ENCODE results near the gene KDM2B.

Gene KDM2B

DNA sequence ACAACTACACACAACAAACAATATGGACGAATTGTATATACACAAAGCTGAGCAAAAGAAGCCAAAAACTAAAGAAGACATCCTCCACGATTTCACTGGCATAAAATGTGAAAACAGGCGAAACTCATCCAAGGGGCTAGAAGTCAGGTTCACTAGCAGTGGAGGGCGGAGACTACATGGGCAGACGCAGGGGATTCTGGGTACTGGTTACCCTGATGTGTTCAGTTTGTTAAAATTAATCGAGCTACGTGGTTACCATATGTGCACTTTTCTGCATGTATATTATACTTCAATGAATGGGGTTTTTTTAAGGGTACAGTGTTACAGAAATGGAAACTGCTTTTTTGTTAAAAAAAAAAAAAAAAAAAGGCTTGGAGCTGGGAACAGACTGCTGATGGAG lies 12.3 kb downstream of the KDM2B start:
- DNase-seq, result no peak

DNA sequence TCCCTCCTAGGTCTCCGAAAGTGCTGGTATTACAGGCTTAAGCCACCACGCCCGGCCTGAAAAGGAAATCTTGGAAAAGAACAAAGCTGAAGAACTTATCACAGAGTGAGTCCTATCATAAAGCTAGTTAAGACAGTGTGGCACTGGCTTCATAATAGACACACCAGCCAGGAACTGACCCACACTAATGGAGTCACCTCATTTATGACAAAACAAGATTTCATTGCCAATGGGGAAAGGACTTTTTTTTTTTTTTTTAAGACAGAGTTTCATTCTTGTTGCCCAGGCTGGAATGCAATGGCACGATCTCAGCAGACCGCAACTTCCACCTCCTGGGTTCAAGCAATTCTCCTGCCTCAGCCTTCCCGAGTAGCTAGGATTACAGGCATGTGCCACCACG lies 15.7 kb downstream of the KDM2B start:
- no peak for DNase-seq

DNA sequence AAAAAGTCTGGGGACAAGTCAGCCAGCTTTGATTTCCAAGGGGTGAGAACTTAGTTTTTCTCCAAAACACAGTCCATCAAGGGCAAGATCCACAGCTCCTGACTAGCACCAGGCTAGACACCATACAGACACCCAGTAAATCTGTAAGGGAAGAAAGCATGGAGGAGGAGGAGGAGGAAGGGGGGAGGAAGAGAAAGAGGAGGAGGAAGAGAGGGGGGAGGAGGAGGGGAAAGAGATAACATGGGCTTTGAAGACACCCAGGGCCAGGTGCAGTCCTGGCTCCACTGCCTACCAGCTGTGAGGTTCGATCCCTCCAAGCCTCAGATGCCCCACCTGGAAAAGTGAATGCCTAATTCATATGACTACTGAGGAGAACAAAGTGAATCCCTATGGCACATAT lies 18.3 kb downstream of the KDM2B start:
- no peak for DNase-seq

DNA sequence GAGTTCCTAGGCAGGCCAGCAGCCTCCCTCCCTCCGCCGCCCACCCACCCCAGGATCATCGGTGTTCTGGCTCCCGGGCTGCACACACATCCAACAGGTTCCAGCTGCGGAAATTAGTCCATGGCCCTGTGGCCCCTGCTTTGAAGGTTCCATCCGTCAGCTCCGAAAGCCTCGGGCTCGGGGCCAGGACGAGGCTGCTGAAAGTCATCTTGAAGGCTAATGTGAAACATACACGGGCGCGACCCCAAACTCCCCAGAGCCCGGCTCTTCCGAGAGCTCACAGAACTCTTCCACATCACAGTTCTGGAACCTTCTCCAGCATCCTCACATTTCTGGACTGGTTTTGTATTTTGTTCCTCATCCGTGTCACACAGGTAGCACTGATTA lies 19.8 kb downstream of the KDM2B start:
- no peak for DNase-seq

DNA sequence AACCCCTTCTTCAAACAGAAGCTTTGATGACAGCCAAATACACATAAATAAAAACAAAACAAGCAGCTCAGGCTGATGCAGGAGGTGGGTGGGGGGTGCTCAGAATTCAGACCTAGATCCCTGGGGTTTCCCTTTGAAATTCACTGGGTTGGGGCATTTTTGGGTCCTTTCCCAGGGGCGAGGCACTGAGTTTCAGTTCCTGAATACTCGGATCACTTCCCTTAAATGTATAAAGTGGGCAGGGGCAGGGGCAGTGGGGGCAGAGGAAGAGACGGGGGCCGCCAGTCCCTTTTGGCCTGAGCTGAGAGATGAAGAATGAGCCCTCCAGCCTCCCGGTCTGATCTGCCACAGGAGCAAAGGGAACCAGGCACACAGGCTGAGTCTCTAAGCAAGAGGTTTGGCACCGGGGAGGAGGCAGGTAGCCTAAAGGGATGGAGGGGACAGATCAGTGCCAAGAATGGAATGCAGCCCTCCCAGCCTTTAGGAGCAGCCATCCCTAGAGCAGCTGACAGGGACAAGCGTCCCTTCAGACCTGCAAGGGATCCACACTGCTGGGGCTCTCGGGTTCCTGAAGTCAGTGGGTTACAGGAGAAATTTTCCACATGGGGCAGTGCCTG lies 20.3 kb downstream of the KDM2B start:
- DNase-seq, result peak in 2 of 58 donors; percentile 3

DNA sequence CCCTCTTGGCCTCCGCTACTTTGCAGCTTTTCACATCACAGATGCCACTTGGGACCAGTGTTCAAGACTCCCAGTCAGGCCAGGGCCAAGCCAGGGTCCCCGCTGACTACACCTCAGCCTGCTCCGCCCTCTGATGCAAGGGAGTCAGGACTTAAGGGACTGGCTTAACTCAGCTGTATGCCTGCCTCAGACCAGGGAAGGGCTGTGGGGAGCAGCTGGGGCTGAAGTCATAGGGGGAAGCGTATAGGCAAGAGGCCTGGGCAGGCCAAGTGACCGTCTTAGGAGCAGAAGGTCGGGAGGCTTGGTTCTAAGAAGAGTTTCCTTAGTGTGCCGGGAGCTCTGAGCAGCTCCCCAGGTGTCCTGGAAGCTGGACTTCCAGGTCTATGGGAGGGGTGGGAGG lies 21.9 kb downstream of the KDM2B start:
- DNase-seq, result no peak

DNA sequence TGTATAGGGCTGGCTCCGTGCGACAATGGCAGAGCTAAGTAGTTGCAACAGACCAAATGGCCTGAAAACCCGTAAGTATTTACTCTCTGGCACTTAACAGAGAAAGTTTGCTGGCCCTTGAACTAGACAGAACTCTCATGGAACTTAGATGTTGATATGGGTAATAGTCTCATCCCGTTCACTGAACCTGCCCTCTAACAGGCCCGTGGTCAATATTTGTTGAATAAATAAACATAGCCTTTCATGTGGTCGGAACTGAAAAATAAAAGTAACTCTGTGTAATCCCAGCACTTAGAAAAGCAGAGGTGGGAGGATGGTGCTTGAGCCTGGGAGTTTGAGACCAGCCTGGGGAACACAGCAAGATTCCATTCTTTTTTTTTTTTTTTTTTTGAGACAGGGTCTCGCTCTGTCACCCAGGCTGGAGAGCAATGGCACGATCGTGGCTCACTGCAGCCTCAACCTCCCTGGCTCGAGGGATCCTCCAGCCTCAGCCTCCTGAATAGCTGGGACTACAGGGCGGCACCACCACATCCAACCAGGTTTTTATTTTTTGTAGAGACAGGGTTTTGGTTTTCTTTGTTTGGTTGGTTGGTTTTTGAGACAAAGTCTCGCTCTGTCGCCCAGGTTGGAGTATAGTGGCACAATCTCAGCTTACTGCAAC lies 29.7 kb downstream of the KDM2B start:
- no peak for DNase-seq

DNA sequence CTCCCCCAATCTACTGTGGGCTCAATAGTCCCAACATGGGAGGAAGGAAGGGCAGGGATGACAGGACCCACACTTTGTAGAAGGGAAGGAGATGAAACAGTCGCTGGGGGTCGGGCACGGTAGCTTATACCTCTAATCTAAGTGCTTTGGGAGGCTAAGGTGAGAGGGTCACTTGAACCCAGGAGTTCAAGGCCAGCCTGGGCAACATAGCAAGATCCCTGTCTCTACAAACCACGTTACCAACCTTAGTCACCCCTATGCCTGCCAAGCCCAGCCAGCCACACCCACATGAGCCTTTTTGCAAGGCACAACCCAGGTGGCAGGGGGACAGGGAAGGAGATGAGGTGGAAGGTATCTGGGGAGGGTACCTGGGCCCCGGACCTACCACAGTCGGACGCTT lies 31.7 kb downstream of the KDM2B start:
- DNase-seq, result no peak

DNA sequence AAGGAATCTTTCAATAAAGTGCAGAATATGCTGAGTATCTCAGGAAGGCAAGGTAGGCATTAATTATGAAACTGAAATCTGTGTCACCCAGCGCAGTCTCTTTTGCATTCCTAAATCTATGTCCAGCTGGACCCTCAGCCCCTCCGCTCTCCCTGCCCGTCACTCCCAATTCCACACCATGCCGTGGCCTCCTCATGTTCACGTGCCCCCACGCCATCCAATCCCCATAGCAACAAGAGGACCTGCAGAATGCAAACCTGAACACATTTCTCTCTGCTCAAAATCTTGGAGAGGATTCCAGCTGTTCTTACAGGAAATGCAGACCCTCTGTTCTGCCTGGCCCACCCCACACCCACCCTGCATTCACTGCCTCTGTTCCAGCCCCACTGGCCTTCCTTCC lies 35.3 kb downstream of the KDM2B start:
- DNase-seq, result peak in 1 of 58 donors; percentile 13

DNA sequence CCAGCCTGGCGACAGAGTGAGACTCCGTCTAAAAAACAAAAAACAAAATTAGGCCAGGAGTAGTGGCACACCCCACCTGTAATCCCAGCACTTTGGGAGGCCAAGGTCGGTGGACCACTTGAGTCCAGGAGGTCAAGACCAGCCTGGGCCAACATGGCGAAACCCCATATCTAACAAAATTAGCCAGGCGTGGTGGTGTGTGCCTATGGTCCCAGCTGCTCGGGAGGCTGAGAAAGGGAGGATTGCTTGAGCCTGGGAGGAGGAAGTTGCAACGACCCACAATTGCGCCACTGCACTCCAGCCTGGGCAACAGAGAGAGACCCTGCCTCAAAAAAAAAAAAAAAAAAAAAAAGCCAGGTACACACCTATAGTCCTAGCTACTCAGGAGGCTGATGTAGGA lies 37.0 kb downstream of the KDM2B start:
- no peak for DNase-seq

DNA sequence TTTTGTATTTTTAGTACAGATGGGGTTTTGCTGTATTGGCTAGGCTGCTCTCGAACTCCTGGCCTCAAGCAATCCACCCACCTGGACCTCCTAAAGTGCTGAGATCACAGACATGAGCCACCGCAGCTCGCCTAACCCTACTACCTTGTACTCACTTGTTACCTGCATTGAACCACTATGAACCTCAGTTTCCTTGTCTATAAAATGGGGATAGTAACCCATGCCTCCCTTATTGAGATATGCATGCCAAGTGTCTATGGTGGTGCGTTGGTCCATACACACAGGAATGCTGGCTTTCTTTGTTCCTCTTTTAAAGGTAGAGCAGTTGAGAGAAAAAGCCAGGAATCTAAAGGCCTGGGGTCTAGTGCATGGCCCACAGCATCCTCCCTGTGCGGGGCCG lies 40.9 kb downstream of the KDM2B start:
- DNase-seq, result no peak

DNA sequence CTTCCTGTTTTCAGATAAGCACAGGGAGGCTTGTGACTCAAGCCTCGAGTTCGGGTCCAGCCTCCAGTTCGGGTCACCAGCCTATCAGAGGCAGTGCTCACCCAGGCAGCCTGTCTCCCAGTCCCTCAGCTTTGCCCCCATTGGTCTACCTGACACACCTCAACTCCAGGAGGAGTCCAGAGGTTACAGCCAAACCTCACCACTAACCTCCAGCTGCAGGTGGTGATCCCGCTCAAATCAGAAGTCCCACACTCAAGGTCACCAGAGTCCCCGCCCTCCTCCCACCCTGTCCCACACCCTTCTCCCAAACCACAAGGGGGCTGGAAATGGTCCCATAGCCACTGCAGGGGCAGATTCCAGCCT lies 42.1 kb downstream of the KDM2B start:
- DNase-seq, result no peak

DNA sequence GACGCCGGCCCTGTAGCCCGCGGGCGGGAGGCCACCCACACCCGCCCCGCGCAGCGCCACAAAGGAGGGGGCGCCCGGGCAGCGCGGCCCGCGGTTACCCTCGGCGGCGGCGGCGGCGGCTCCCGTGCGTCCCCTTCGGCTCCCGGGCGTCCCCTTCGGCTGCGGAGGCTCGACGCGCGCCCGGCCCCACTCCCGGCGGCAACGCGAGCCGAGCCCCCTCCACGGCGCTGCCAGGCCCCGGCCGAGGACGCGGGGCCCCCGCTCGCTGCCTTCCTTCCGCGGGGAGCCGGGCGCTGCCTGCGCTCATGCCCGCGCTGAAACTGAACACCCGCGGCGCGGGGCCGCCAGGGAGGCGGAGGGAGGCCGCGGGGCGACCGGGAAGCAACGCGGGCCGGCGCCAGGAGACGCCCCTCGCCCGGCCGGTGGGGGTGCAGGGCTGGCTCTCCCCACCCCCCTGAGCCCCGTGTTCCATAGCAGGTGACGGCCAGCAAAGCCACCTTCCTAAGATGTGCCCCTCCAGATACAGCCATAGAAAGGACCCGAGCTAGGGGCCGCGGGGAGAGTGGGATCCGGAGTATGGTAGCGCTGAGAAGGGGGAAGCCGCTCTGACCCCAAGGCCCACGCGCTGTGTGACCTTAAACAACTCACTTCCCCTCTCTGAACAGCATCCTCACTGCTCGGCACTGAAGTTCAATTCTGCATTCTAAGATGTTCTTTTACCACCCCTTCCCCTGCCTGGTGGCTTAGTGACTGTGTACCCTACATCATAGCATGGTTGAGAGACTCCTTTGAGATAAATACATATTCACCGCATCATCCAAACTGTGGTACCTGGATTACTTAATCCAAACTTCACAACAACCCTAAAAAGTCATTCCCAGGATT lies 42.8 kb downstream of the KDM2B start:
- peak in 5 of 58 donors; percentile 24 to 39 (median 29) for DNase-seq

DNA sequence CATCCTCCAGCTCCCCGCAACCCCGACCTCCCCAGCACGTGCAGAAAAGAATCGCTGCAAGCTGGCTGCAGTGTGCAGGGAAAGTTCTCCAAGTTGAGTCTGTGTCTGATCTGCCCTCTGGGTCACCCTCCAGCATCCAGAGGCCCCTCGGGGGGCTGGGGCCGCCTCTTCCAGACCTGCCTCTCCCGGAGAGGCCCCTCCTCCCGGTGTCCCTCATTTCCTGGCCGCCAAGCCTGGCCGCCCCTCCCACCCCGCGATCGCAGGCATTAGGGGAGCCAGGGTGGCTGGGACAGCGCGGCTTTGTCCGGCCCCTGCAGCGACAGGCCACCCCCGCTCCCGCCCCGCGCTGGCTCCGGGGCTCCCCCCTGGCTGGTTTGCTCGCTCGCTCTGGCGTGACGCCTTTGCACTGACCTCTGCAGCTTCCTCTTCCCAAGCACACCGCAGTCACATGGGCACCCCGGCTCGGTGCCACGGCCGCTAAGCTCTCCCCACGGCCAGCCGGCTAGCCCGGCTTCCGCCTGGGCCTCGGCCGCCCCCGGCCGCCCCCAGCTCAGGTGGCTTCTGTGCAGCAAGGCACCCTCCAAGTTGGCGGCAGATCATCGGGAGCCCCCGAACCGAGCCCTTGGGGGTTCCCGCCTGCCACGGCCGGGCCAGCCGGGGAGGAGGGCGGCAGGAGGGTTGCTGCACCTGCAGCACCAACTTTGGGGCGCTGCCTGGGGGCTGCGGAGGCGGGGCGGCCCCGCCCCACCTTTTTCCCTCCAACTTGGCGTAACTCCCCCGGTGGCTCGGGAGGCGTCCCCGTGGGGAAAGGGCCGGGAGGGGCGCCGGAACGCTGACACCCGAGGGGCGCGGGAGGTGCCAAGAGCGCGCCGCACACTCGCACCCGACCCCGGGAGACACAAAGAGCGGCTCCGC lies 43.7 kb downstream of the KDM2B start:
- peak in 57 of 58 donors; percentile 40 to 90 (median 74) for DNase-seq

DNA sequence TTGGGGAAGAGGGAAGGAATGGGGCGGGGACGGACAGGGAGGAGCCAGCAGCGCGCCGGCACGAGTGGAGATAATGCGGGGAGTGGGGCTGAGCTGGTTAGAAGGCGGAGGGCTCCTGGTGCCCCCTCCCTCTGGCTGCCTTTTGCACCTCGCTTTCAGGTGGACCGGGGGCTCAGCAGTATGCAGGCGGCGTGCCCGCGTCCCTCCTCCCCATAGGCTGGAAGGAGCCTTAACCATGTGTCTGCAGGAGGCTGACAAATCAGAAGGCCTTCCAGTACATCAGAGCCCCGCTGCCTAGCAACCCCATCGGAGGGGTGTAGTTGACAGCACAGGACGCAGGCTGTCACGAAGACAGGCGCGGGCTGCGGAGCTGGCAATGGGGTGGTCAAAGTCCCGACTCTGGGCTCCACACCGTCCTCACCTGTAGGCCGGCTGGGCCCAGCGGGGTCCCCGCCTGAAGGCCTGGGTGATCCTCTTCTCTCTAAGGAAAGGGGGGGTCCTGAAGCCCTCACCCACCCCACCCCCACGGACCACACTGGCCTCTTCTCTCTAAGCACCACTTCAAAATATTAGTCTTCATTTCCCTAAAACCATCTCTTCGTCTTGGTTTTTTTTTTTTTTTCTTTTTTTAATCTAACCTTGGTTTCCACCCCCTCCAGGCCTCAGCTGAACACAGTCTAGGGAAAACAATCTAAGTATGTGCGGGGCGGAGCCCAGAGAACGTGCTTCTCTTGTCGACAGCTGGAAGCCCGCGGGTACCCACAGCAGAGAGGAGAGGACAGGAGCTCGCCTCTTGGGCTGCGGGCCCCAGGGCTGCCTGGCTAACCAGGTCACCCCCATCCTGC lies 44.5 kb downstream of the KDM2B start:
- peak; percentile 31 to 92 (median 76) for DNase-seq

DNA sequence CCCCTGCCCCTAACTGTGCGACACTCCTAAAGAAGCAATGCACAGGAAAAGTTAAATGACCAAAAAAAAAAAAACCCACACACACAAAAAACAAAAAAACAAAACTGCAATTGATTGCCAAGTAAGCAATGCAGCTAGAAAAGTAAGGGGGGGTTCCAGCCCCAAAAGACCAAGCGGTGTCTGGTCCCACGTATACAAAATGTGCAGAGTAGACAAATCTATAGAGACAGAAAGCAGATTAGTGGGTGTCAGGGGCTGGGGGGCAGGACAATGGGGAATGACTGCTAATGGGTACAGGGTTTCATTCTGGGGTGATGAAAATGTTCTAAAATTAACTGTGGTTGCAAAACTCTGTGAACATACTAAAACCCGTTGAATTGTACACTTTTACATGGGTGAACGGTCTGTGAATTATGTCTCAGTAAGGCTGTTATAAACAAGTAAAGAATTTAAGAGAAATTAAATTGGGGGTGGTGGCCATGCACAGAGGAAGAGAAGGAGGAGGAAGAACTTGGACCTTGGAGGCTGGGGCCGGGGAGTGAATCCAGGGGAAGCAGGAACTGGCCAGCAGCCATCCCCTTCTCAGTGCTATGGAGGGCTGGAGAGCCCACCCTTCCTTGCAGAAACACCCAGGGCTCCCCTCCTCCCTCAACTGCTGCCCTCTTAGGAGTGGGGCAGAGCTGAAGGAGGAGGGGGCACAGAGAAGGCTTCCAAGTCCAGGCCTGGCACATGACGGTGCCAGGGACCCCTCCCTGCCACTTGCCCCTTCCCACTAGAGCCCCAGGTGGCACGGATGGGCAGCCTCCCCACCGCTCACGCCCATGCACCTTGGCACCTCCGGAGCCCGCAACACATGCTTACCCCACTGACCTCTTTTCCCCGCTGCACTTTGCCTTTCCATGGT lies 45.4 kb downstream of the KDM2B start:
- no peak for DNase-seq

DNA sequence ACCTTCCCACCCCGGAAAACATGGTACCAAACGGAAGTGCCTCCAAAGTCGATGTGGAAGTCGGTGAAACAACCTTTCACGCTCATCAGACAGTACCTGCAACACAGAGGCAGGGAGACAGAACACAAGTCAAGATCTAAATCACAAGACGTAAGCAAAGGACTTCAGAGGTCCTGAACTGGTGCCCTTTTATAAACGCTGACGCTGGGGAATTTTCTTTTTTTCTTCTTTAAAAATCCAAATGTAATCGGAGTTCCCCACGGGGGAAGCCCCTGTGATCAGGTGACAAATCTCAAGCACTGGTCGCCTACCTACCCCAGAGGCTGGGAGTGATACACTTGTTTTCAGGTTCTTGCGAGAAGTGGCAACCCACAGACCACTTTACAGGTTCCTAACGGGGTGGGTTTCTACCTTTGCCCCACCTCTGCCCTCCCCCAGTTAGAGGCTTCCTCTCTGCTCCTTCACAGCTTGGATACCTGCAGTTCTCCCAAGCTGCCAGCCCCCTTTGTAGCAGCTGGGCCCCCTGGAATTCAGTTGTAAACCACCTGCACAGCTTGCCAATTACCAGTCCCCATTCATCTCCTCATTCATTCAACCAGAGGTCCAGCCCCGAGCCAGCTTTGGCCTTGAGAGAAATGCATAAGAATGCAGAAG lies 46.2 kb downstream of the KDM2B start:
- no peak for DNase-seq

DNA sequence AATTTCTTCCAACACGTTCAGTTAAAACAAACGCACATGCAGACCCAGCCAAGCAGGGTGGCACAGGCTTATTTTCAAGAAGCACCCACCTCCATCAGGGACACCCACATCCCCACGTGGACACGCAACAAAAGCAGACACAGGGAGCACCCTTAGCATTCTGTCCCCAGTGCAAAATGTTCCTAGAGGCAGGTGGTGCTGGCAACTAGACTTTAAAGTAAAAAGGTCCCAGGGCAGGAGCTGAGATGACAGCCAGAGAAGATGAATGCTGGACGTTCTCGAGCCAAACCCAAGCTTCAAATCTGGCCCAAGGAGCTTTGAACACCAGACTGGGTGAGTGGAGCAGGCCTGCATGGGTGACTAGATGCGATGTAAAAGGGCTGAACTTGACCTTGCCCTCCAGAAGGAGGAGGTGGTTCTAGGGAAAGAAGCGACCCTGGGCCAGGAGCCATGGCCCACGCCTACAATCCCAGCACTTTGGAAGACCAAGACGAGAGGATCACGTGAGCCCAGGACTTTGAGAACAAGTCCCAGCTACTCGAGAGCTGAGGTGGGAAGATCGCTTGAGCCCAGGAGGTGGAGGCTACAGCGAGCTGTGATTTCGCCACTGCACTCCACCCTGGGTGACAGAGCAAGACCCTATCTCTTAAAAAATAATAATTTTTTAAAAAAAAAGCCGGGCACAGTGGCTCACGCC lies 47.3 kb downstream of the KDM2B start:
- peak in 1 of 58 donors; percentile 44 for DNase-seq

Data from anterior cingulate cortex (tissue), 58 donors.